ENCODE results near the gene SLC66A2.
"Not testable (repeated sequence)": the region's sequence is repeated elsewhere in the genome, so short reads cannot be mapped to it uniquely, and the experiment has no call there.

SLC66A2 gene

GRCh38 chr18:79900610-79901570, 50.6 kb downstream of the SLC66A2 start:
- FAIRE-seq: no peak

- no peak for FAIRE-seq
These were observed 51.6 kb downstream of the SLC66A2 start for GRCh38 chr18:79899609-79900445.

GRCh38 chr18:79898952-79899608, 52.4 kb downstream of the SLC66A2 start:
- no peak for FAIRE-seq

GRCh38 chr18:79897940-79898625, 53.4 kb downstream of the SLC66A2 start:
- FAIRE-seq: no peak

DNA sequence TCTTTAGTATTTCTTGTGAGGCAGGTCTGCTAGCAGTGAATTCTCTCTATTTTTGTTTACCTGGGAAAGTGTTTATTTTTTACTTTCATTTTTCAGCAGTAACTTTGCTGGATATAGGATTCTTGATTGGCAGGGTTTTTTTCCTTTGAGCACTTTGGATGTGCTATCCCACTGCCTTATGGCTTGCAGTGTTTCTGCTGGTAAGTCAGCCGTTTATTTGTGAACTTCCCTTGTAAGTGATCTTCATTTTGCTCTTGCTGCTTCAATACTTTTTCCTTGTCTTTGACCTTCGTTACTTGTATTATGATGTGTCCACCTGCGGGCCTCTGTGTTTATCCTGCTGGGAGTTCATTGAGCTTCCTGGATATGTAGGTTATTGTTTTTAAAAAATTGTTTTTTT, 54.7 kb downstream of the SLC66A2 start:
- no peak for FAIRE-seq

DNA sequence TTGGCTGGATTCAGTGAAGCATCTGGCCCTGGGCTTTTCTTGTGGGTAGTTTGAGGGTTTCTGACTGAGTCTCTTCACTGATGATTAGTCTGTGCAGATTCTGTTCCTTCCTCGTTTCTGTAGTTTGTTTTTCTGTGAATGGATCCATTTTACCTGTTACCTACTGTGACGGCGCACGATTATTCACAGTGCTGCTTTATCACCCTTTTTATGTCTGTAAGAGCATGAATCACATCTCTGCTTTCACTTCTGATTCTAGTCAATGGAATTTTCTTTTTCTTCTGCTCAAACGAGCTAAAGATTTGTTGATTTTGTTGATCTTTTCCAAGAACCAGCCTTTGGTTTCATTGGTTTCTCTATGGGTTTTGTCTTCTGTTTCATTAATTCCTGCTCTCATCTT, 60.8 kb downstream of the SLC66A2 start:
- no peak for FAIRE-seq

GRCh38 chr18:79889569-79889968, 61.9 kb downstream of the SLC66A2 start:
- no peak for FAIRE-seq

DNA sequence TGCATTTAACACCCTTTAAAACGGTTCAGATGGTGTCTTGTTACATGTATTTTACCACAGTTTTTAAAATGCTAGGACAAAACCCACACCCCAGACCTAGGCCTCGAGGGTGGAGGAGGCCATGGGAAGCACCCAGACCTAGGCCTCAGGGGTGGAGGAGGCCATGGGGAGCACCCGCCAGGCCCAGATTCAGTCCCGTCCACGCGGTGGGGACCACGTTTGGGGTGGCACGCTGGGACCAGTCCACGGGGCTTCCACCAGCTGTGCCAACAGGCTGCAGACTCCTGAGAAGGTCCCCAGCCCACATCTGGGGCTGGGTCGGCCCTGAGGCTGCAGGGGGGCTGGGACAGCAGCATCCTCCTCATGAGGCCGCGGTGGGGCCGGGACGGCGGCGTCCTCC, 63.4 kb downstream of the SLC66A2 start:
- FAIRE-seq: no peak

GRCh38 chr18:79887181-79888000, 64.1 kb downstream of the SLC66A2 start:
- FAIRE-seq: no peak

GRCh38 chr18:79884963-79885728, 66.3 kb downstream of the SLC66A2 start:
- FAIRE-seq: no peak

GRCh38 chr18:79884294-79884962, 67.0 kb downstream of the SLC66A2 start:
- FAIRE-seq: no peak

GRCh38 chr18:79883461-79884293, 67.8 kb downstream of the SLC66A2 start:
- no peak for FAIRE-seq

DNA sequence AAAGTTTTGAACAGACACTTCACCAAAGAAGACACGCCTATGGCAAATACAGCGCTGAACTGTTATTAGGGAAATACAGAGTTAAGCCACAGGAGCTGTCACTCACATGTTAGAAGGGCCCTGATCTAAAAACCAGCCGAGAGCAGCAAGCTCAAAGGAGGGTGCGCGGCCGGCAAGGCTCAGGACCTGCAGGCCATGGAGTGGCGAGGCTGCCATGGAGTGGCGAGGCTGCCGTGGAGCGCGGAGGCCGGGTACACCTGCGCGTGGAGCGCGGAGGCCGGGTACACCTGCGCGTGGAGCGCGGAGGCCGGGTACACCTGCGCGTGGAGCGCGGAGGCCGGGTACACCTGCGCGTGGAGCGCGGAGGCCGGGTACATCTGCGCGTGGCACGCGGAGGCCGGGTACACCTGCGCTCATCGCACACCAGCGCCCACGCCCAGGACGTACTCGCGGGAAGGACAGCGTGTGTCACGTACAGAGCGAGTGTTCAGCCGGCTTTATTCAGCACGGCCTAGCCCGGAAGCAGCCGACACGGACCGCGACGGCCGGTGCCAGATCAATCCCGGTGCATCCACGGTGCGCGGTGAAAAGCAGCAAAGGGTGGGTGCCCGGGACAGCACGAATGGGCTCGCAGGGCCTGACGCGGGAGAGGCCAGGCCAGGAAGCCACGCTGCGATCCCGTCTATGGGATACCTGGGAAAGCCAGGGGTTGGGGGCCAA, 68.8 kb downstream of the SLC66A2 start:
- no peak for FAIRE-seq

GRCh38 chr18:79881695-79882094, 69.8 kb downstream of the SLC66A2 start:
- FAIRE-seq: no peak

DNA sequence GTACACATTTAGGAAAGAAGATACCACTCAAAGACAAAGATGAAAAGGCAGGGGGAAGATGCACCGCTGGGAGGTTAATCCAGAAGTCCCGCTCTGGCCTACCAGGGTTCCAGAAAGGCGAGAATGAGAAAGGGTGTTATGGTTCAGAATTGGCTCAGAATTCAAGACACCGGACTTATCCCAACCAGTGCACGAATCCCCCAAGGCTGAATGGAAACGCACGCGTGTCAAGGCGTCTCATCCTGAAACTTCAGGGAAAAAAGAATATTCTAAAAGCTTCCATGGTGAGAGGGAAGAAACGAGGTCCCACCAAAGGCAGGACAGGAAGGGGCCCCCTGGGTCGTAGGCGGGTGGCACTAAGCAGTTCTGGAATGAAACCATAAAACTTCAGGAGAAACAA, 71.9 kb downstream of the SLC66A2 start:
- no peak for FAIRE-seq

DNA sequence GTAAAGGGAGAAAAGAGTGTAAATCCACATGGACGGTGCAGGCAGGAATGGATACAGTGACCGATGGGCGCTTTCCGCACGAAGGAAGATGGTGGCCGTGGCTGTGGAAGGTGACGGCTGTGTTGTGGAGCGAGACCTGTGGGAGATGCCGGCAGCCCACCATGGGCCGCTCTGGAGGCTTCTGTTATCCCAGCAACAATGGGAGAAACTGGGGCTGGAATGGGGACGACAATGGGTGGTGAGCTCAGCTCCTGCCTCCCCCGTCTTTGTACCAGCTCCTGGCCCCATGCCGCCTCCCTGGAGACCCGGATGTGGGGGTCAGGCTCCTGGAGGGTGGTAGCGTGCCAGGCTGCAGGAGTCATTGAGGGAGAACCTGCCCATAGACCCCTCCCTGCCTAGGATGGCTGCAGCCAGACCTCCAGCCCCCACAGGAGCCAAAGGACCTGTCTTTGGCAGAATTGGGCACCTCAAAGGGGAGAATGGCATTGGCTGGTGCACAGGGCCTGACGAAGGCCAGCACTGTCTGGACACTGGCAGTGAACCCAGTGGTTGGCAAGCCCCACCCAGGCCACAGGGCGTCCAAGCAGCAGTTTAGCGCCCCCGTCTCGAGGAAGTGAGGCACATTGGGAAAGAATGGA, 72.6 kb downstream of the SLC66A2 start:
- FAIRE-seq: no peak

DNA sequence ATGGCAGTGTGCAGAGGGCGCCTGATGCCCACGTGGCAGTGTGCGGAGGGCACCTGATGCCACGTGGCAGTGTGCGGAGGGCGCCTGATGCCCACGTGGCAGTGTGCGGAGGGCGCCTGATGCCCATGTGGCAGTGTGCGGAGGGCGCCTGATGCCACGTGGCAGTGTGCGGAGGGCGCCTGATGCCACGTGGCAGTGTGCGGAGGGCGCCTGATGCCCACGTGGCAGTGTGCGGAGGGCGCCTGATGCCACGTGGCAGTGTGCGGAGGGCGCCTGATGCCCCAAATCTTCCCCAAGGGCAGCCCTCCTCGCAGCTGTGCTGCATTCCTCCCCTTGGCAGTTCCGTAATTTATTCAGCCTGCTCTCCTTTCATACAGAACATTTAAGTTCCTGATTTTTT, 73.2 kb downstream of the SLC66A2 start:
- not testable (repeated sequence) for FAIRE-seq
